Activated T-helper 2 cell treated with anti-CD3 and anti-CD28 coated beads, Interferon-gamma antibody, Interleukin-2, Interleukin-4, amounts not matched to agents 10 μg/mL and 5 μg/mL and 100 μg/mL, durations not matched to agents 14 hours and 24 hours and 36 hours (primary cell): ENCODE results near the gene FBXL13. TPM values are rescaled to one million over a fixed set of nuclear protein-coding genes. Genes with fewer than 3 reads are reported as not detected.

Experiments
- DNase-seq: peaks from one replicate; pipeline ENCODE4 v3.0.0; 2021; ENCODE audit warnings: low spot score
- H3K27ac Mint-ChIP-seq: one replicate; pipeline ENCODE4 v1.8.0; 2021; ENCODE audit warnings: mixed read lengths
- H3K27me3 Mint-ChIP-seq: one replicate; pipeline ENCODE4 v1.8.0; 2021; ENCODE audit warnings: low read depth, mixed read lengths
- H3K36me3 Mint-ChIP-seq: one replicate; pipeline ENCODE4 v1.8.0; 2021; ENCODE audit warnings: low read depth, mixed read lengths
- H3K4me1 Mint-ChIP-seq: one replicate; pipeline ENCODE4 v1.8.0; 2021; ENCODE audit warnings: low read depth, mixed read lengths
- H3K4me3 Mint-ChIP-seq: one replicate; pipeline ENCODE4 v1.8.0; 2021; ENCODE audit warnings: low read depth, mild to moderate bottlenecking, moderate library complexity, mixed read lengths
- H3K9me3 Mint-ChIP-seq: one replicate; pipeline ENCODE4 v1.8.0; 2021; ENCODE audit warnings: mixed read lengths
- intact Hi-C: fragments of 100-400 bp; cut with micrococcal nuclease; formaldehyde crosslinking; loops from one replicate; pipeline ENCODE4 v1.15.1; 2023
- total RNA-seq: library from RNA; stranded (reverse); gene quantifications from 2 replicates; pipeline ENCODE4 v1.2.3, GENCODE V29; 2022

FBXL13 gene
- total RNA-seq, 1 donor from 2014 or later, result 0.41 TPM

DNA sequence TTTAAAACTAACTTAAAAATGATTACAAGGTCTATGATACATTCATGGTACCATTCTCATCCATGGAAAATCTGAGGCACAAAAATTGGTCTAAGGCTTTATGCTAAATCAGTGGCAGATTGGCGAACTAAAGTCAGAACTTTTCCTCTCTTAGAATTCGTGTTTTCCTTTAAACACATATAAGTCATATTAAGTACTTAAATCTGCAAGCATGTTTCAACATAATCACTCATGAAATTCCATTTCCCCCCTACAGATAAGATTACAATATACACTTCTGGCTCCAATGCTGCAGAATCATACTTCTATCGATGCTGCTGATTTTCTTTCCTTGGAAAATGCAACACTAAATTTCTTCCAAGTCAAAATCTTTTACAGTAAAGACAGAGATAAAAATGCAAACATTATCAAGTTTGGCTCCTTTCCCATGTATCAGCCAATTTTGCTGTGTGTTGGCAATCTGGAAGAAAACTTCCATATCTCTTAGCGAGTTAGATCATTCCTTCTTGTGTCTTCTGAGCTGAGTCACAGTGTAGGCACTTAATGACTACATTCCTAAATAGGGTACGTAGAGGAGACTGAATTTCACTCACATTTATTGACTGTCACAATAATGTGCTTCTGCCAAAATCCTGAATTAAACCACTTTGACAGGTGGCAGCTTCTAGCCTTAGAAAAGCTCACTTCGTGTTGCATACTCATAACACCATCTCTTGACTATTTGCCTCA is 238.2 kb downstream of the FBXL13 start:
- Mint-ChIP-seq H3K9me3 (no peaks in the 10 kb centered on the region), H3K4me1 (peaks cover 13% of the 10 kb centered on the region), H3K4me3 (no peak overlapping the region), H3K27me3 (peaks cover 20% of the 10 kb centered on the region), H3K27ac (no peak overlapping the region), H3K36me3 (no peaks in the 10 kb centered on the region)
- intact Hi-C loops, result no loop called here
- no peak for DNase-seq

DNA sequence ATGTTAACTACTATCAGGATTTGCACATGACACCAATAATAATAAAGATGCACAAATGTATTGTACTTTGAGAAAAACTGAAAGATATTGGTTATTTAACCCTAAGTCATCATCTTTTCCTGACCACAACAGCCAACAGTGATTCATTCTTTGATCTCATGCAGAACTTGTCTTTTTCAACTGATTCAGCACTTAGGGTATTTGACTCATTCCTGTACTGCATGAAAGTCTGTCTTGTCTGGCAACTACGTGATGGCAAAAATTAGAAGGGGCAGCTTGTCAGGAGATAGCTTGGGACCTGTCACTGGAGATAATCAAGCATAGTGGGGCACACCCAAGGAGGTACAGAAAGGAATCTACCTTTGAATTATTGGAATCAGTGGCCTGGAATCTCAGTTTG is 239.6 kb downstream of the FBXL13 start:
- Mint-ChIP-seq H3K36me3 (peaks cover 2% of the 10 kb centered on the region), H3K4me3 (no peak overlapping the region), H3K27me3 (peaks cover 20% of the 10 kb centered on the region), H3K4me1 (peaks cover 10% of the 10 kb centered on the region), H3K27ac (peak overlapping the region; percentile 20), H3K9me3 (no peaks in the 10 kb centered on the region)
- intact Hi-C loops, result loop anchor here (1.0 kb wide), 2 partner anchors 21 to 40 kb away; no protein-coding TSS in a partner anchor
- DNase-seq, result no peak

DNA sequence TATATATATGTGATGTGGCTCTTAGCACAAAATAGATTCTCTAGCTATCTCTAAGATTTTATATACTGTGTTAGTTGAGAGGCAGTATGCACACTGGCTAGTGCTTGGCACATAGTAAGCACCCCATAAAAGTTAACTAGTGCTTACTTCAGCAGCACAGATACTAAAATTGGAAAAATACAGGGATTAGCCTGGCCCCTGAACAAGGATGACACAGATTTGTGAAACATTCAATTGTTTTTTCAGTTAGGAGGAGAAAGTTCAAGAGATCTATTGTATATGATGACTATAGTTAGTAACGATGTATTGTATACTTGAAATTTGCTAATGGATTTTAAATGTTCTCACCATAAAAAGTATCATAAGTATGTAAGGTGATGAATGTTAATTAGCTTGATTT is 240.1 kb downstream of the FBXL13 start:
- peaks cover 10% of the 10 kb centered on the region for H3K4me1 Mint-ChIP-seq
- intact Hi-C loops, result no loop called here

DNA sequence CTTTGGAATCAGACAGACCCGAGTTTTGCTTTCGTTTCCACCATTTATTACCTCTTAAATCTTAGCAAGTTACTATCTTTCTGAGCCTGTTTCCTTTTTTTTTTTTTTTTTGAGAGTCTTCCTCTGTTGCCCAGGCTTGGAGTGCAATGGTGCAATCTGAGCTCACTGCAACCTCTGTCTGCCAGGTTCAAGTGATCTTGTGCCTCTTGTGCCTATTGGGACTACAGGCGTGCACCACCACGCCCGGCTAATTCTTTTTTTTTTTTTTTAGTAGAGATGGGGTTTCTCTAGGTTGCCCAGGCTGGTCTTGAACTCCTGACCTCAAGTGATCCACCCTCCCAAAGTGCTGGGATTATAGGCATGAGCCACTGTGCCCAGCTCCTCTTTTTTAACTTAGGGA is 241.3 kb downstream of the FBXL13 start:
- H3K36me3 Mint-ChIP-seq, result peaks cover 6% of the 10 kb centered on the region
- peaks cover 20% of the 10 kb centered on the region for H3K27me3 Mint-ChIP-seq
- peaks cover 10% of the 10 kb centered on the region for H3K4me1 Mint-ChIP-seq
- H3K4me3 Mint-ChIP-seq, result no peak overlapping the region
- H3K27ac Mint-ChIP-seq, result no peak overlapping the region
- intact Hi-C loops, result no loop called here
- DNase-seq, result no peak
- no peaks in the 10 kb centered on the region for H3K9me3 Mint-ChIP-seq

More for the DNA sequence above, 240.1 kb downstream of the FBXL13 start:
- Mint-ChIP-seq H3K9me3 (no peaks in the 10 kb centered on the region), H3K36me3 (peaks cover 3% of the 10 kb centered on the region), H3K27ac (no peak overlapping the region), H3K27me3 (peaks cover 20% of the 10 kb centered on the region), H3K4me3 (no peak overlapping the region)
- no peak for DNase-seq

DNA sequence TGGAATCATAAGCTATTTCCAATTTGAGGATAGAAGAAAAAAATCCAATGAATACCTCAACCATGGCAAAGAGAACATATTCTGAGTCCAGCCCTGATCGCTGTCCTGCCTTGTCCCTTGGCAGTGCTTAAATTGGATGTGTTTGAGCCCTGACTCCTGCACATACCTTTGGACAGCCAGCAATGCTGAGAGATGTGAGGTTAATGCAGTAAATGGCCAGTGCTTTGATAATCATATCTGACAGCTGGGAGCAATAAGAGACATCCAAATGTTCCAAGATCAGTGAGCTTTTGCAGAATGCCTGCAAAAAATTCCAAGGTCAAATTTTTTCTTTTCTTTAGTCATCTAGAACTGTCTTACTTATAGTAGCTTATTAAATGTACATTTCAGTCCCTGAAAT is 241.9 kb downstream of the FBXL13 start:
- Mint-ChIP-seq H3K4me3 (no peak overlapping the region), H3K36me3 (peaks cover 6% of the 10 kb centered on the region), H3K27ac (no peak overlapping the region), H3K27me3 (peaks cover 13% of the 10 kb centered on the region), H3K9me3 (no peaks in the 10 kb centered on the region), H3K4me1 (peaks cover 10% of the 10 kb centered on the region)
- intact Hi-C loops, result no loop called here
- no peak for DNase-seq

DNA sequence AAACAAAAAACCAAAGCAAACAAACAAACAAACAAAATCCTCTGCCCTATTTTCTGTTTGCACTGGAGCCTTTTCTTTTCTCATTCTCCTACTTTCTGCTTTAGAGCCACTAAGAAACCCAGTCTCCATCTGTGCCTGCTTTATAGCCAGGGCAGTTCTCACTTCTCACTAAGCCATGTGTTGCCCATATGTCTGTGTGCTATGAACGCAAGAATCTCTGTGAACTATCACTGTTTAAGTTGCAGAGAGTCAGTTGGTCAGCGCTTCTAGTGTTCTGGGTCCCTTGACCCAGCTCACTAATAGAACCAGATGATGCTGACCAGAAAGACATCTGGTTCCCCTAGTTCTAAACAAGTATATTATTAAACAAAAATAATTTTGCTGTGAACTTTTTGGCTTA is 244.4 kb downstream of the FBXL13 start:
- Mint-ChIP-seq H3K4me1 (peaks cover 6% of the 10 kb centered on the region), H3K36me3 (peaks cover 6% of the 10 kb centered on the region), H3K4me3 (no peak overlapping the region), H3K9me3 (no peaks in the 10 kb centered on the region), H3K27ac (no peak overlapping the region), H3K27me3 (peaks cover 1% of the 10 kb centered on the region)
- no peak for DNase-seq
- intact Hi-C loops, result no loop called here

DNA sequence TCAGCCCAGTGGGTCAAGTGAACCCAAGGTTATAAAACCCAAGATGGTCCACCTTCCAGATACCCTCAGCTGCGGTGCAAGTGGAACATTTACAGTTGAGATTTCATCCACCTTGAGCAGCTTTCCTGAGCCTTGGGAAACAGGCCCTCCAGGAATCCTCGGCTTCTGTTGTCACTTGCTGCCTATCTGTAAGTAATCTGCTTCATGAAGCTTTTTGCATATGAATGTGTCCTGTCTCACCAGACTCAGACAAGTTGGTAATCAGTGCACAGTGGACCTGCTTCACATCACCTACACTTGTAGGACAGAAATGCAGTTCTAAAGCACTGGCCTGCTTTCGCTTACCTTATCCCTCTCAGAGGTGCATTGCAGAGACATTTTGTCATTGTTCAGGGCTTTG is 245.5 kb downstream of the FBXL13 start:
- intact Hi-C loops, result no loop called here
- Mint-ChIP-seq H3K27me3 (no peaks in the 10 kb centered on the region), H3K9me3 (no peaks in the 10 kb centered on the region), H3K36me3 (peaks cover 6% of the 10 kb centered on the region), H3K27ac (no peak overlapping the region), H3K4me1 (no peaks in the 10 kb centered on the region), H3K4me3 (no peak overlapping the region)
- no peak for DNase-seq

DNA sequence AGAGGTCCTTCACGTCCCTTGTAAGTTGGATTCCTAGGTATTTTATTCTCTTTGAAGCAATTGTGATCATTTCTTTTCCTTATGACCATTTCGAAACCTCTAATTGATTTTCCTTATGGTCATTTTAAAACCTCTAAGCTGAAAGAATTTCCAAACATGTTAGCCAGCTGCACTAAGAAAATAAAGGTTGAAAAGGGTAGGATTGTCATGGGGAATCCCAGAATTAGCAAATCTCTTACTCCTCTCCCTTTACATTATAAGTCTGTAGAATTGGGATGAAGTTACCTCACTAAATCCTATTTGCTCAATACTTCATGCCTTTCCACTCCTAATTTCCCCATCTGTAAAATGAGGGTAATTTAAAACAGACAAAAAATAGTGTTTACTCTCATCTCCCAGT is 246.3 kb downstream of the FBXL13 start:
- no peak overlapping the region for H3K27ac Mint-ChIP-seq
- intact Hi-C loops, result no loop called here

DNA sequence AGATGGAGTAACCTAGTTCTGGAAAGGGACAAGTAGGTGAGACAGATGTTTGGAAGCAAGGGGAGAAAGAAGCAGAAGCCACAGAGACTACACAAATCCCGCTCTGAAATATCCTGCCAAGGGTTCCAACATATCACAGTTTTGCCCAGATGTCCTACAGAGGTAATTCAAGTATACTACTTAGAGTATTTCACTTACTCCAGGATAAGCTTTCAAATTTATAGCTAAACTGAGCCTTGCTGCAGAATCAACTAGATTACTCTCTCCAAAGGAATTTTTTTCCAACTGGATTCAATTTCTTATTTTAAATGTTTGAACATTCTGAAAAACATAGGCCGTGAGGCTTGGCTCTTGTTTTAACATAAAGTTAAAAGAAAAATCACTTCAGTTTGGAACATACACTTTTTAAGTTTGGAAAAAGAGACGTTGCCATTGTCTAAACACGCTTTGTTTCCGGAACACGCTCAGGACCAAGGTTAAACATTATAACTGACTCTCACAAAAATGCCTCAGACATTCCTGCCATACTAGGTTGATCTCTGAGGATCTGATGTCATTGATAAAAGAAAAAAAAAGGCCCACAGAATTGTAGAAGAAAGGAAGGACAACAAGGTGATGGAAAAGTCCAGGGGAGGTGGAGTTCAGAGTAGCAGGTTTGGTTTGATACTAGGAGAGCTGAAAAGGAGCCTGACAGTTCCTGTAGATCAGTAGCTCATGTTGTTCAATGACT is 251.0 kb downstream of the FBXL13 start:
- no peaks in the 10 kb centered on the region for H3K9me3 Mint-ChIP-seq
- no peak overlapping the region for H3K27ac Mint-ChIP-seq
- intact Hi-C loops, result no loop called here

More for the DNA sequence above, 246.3 kb downstream of the FBXL13 start:
- Mint-ChIP-seq H3K4me3 (no peak overlapping the region), H3K9me3 (no peaks in the 10 kb centered on the region), H3K27me3 (no peaks in the 10 kb centered on the region), H3K4me1 (no peaks in the 10 kb centered on the region), H3K36me3 (peaks cover 6% of the 10 kb centered on the region)
- DNase-seq, result no peak

DNA sequence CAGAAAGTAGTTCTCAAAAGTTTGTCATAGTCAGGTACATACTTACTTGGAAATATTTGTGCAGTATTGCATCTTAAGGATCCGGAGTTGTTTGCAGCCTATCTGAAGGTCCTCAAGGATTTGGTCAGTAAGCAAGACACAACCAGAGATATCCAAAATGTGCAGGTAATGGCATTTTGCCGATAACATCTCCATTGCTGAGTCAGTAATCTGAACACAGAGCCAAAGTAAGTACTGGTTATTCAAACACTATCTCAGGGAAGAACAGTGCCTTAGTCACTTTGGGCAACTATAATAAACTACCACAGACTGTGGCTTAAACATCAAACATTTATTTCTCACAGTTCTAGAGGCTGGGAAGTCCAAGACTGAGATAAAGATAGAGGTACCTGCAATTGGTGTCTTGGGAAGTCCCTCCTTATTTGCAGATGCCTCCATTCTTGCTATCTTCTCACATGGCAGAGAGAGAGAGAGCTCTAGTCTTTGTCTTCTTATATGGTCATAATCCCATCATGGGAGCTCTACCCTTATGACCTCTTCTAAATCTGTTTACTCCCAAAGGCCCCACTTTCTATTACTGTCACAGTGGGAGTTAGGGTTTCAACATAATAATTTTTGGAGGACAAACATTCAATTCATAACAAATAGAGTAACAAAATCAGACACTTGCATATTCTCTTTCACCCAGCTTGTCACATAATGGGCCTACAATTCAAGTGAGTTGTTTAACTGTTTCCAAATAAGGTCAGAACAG is 252.4 kb downstream of the FBXL13 start:
- no peaks in the 10 kb centered on the region for H3K4me1 Mint-ChIP-seq
- intact Hi-C loops, result no loop called here
- H3K36me3 Mint-ChIP-seq, result peaks cover 4% of the 10 kb centered on the region
- no peak overlapping the region for H3K27ac Mint-ChIP-seq
- no peaks in the 10 kb centered on the region for H3K9me3 Mint-ChIP-seq
- H3K4me3 Mint-ChIP-seq, result no peak overlapping the region
- no peak for DNase-seq
- H3K27me3 Mint-ChIP-seq, result no peaks in the 10 kb centered on the region

More for the DNA sequence above, 251.0 kb downstream of the FBXL13 start:
- H3K27me3 Mint-ChIP-seq, result no peaks in the 10 kb centered on the region
- H3K36me3 Mint-ChIP-seq, result peaks cover 4% of the 10 kb centered on the region
- H3K4me3 Mint-ChIP-seq, result no peak overlapping the region
- no peak for DNase-seq
- no peaks in the 10 kb centered on the region for H3K4me1 Mint-ChIP-seq

DNA sequence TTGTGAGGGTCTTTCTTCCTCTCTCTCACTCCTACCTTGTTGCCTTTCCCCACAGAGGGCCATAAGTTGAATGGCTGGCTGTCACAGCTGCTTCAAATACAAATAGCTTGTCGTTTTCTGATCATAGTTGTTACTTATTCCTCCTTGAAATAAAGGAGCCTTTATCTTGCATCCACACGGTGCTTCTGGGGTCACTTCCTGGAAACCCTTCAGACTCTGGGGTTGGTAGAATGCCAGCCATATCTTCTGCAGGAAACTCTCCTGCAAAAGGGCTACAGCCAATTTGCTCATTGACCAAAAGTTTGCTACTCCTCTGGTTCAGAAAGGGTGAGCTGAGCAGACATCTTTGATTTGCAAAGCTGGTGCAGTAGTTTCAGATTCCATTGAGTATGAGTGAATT is 255.4 kb downstream of the FBXL13 start:
- no peaks in the 10 kb centered on the region for H3K27me3 Mint-ChIP-seq
- no peak for DNase-seq
- H3K9me3 Mint-ChIP-seq, result no peaks in the 10 kb centered on the region
- no peak overlapping the region for H3K4me3 Mint-ChIP-seq
- H3K27ac Mint-ChIP-seq, result no peak overlapping the region
- intact Hi-C loops, result no loop called here
- H3K36me3 Mint-ChIP-seq, result peaks cover 4% of the 10 kb centered on the region
- H3K4me1 Mint-ChIP-seq, result peaks cover 1% of the 10 kb centered on the region

DNA sequence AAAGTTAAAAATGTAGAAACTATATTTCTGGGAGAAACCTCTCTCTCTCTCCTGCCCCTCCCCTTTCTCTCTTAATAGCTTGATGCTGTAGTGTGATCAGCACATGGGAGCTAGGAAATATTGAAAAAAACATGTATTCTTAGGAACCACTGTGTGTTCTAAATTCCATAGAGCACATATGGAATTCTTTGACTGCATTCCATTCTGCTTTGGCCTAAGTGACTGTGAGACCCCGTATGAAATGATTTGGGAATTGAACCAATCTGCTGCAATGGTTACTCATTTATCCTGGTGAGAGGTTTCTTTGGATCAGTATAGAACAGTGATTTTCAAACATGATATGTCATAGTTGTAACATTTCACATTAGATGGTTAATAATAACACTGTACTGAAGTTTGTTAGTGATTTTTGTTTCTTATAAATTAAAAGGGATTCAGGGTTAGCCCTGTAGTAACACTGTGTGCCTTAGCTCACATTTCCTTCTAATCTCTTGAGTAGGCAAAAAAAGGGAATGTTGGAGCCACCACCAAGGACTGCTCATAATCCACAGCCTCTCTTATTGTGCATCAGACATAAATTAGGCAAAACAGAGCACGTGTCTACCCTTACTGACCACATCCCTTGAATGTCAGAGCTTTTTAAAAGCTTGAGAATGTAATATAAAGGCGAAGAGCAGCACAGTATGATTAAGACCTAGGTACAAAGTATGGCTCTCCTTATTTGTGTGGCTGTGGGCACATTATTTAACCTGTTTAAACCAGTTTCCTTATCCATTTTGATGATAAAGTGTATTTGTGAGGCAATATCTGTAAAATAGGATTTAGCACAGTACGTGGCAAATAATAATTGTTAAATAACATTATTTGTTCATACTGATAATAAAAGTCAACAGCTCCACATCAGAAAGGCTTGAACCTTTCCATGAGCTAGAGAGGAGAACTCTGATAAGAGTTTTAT is 256.7 kb downstream of the FBXL13 start:
- no peaks in the 10 kb centered on the region for H3K9me3 Mint-ChIP-seq
- H3K4me3 Mint-ChIP-seq, result no peak overlapping the region
- H3K4me1 Mint-ChIP-seq, result peaks cover 12% of the 10 kb centered on the region
- H3K27me3 Mint-ChIP-seq, result no peaks in the 10 kb centered on the region
- no peak overlapping the region for H3K27ac Mint-ChIP-seq
- intact Hi-C loops, result no loop called here
- peaks cover 4% of the 10 kb centered on the region for H3K36me3 Mint-ChIP-seq
- DNase-seq, result no peak
